A673 (cell line): ENCODE data around the gene OR8B3.

Source experiments
- EZH2 ChIP-seq: fragments of 200-600 bp; sonication (generic); IDR thresholded peaks from 2 replicates; pipeline ENCODE4 v1.6.1; 2017; ENCODE audit warnings: borderline replicate concordance, low read depth, mild to moderate bottlenecking, mixed read lengths, antibody characterized with exemption, low read length; ENCODE audit not compliant: poor library complexity, severe bottlenecking
- TF ChIP-seq, protein P1 (sequence below): fragments of 300-800, 200-600 bp; sonication (generic); conservative IDR thresholded peaks from 2 replicates; pipeline ENCODE4 v1.5.1; 2017; ENCODE audit warnings: low read depth, mild to moderate bottlenecking, antibody characterized with exemption, low read length, moderate library complexity, mixed read lengths

GRCh38 chr11:124440608-124441007, 41.8 kb upstream of the OR8B3 start:
- TF ChIP-seq, protein P1, sequence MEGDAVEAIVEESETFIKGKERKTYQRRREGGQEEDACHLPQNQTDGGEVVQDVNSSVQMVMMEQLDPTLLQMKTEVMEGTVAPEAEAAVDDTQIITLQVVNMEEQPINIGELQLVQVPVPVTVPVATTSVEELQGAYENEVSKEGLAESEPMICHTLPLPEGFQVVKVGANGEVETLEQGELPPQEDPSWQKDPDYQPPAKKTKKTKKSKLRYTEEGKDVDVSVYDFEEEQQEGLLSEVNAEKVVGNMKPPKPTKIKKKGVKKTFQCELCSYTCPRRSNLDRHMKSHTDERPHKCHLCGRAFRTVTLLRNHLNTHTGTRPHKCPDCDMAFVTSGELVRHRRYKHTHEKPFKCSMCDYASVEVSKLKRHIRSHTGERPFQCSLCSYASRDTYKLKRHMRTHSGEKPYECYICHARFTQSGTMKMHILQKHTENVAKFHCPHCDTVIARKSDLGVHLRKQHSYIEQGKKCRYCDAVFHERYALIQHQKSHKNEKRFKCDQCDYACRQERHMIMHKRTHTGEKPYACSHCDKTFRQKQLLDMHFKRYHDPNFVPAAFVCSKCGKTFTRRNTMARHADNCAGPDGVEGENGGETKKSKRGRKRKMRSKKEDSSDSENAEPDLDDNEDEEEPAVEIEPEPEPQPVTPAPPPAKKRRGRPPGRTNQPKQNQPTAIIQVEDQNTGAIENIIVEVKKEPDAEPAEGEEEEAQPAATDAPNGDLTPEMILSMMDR, result no peak
- no peak for TF ChIP-seq EZH2
